Fibroblast of skin of scalp (primary cell): ENCODE measurements around the gene ERICH3.

Experiments
- DNase-seq: peaks from one replicate; pipeline ENCODE4 v3.0.0-alpha.2; 2013

The ERICH3 gene

GRCh38 chr1:74590288-74590687, 83.3 kb downstream of the ERICH3 start:
- DNase-seq = no peak

- DNase-seq = no peak
These were observed 85.7 kb downstream of the ERICH3 start for GRCh38 chr1:74587888-74588287.

GRCh38 chr1:74586253-74586897, 87.2 kb downstream of the ERICH3 start:
- DNase-seq = no peak

- DNase-seq = no peak
These were observed 89.4 kb downstream of the ERICH3 start for GRCh38 chr1:74584185-74584584.

GRCh38 chr1:74583397-74583796, 90.2 kb downstream of the ERICH3 start:
- no peak for DNase-seq

- no peak for DNase-seq
These were observed 94.2 kb downstream of the ERICH3 start for GRCh38 chr1:74579425-74579824.

- no peak for DNase-seq
These were observed 95.5 kb downstream of the ERICH3 start for GRCh38 chr1:74578101-74578500.

DNA sequence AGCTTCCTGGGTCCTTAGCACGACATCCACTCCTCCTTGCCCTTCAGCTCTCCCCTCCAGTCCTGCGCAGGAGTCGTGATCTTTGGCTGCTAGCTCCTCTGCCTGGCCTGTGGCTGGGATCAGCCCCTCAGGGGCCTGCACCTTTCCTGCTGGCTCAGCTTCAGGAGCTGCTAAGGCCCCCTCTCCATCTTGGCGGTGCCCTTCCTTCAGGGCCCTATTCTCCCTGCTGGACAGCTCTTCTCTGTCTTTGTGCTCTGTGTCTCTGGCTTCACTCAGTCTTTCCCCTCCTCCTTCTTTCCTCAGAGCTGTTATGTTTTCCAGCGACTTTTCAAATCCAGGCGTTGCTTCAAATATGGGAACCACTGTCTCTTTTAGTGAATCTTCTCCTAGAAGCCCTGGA, 101.7 kb downstream of the ERICH3 start:
- DNase-seq = no peak

- no peak for DNase-seq
These were observed 102.1 kb downstream of the ERICH3 start for GRCh38 chr1:74571493-74571800.

- DNase-seq = no peak
These were observed 102.6 kb downstream of the ERICH3 start for GRCh38 chr1:74570797-74571492.

GRCh38 chr1:74549932-74550331, 123.7 kb downstream of the ERICH3 start:
- DNase-seq = no peak

- DNase-seq = no peak
These were observed 124.4 kb downstream of the ERICH3 start for GRCh38 chr1:74548961-74549750.

- DNase-seq = no peak
These were observed 127.8 kb downstream of the ERICH3 start for GRCh38 chr1:74545821-74546220.

DNA sequence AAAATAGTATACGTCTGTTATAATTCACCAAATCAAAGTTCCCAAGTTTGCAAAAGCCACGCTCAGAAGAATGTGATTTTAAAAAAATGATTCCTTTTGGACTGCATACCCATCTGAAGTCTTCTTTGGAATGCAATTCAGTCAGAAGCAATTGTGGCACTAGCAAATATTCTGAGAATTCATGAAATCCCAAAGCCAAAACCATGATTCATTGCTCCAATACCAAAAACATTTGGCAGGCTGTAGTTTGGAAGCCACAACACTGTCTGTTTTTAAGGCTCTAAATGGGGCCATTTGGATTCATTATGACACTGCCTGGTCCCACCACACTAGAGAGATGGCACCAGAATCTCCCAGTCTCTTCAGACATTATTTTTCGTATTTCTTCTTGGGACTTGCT, 139.4 kb downstream of the ERICH3 start:
- DNase-seq = peak; percentile 67

DNA sequence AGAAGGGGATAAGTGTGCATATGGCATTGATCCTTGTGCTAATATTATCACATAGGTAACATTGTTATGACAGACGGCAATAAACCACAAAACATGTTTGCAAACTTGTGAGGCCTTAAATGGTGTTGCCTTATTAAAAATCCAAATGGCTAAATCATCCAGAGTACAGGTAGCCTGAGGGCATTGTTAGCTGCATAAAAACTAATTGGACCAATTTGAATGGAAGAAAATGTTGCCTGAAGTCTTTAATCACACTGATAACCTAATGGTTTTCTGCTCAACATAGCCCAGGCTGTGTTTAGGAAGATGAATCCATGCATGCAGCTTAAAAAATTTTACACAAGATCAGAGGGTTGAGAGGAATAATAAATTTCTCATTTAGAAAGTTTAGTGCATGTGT, 141.8 kb downstream of the ERICH3 start:
- no peak for DNase-seq

- no peak for DNase-seq
These were observed 142.7 kb downstream of the ERICH3 start for GRCh38 chr1:74530892-74531291.

DNA sequence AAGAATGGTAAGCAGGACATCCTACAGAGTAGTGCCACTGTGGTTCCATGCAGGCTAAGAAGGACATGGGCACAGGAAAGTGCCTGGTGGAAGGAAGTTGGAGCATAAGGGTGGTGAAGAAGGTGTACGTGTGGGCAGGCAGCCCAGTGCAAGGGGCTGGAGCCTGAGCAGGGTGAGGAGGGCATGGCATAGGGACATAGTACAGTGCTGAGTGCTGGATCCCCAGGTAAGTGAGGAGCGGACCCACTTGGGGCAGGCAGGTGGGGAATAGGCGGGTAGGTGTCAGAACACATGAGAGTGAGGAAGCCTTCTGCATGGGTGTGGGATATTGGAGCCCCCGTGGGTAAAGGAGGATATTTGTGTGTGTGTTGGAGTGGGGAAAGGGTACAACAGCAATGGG, 145.5 kb downstream of the ERICH3 start:
- no peak for DNase-seq

- no peak for DNase-seq
These were observed 146.9 kb downstream of the ERICH3 start for GRCh38 chr1:74526708-74527107.

DNA sequence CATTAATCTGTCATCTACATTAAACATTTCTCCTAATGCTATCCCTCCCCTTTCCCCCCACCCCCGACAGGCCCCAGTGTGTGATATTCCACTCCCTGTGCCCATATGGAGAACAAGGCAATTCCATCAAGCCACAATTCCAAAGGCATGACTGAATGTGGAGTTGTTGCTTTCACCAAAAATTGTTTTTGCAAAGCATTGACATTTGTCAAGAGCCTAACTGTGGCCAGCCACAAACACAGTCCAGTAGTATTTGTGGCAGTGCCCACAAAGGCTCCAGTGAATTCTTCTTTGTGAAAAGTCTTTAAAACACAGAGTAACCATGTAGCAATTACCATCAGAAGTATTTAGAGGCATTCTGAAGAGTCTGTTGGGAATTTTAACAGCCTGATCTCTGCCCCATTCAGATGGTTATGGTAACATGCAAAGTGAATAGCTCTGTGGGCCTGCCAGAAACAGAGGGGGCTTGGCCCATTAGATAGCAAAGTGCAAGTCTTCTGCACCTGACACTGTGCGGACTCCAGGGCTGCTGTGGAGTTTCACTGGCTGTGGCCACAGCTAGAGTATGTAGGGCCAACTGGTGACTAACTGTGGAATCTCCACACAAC, 149.6 kb downstream of the ERICH3 start:
- no peak for DNase-seq

- no peak for DNase-seq
These were observed 151.4 kb downstream of the ERICH3 start for GRCh38 chr1:74522148-74522547.
